ENCODE results near the gene VAMP8. TPM values are rescaled to one million over a fixed set of nuclear protein-coding genes. Genes with fewer than 3 reads are reported as not detected.

The VAMP8 gene
- total and polyA plus RNA-seq, 10 of the 15 experiments (the other 5 are each of a cell fraction or from before 2014, with no cell fraction given): 93.6 to 744 (median 217) TPM

GRCh38 chr2:85575739-85576138, 1.6 kb upstream of the VAMP8 start:
- H3K36me3 ChIP-seq (ENCODE audit: control insufficient read depth in 2 of 2, insufficient read depth in 2 of 2, low read length in 1 of 2): no peaks in the 10 kb centered on the region
- no peak for ATAC-seq
- H3K9me3 ChIP-seq (replicated peaks; ENCODE audit: control insufficient read depth, insufficient read depth, low read length): no peaks in the 10 kb centered on the region
- peaks cover 26% of the 10 kb centered on the region for H3K79me2 ChIP-seq (ENCODE audit: control insufficient read depth, insufficient read depth, low read length)
- ChIA-PET POLR2A (no interaction called here), RAD21 (ENCODE audit: unreplicated experiment) (interaction anchor here (0.7 kb wide), 2 partner anchors 25 to 135 kb away, joined by 3 to 4 read pairs; no protein-coding TSS in a partner anchor), CTCF (interaction anchor here (0.6 to 1.2 kb wide), 5 partner anchors 12 to 555 kb away, joined by 3 to 4 read pairs (median 3); partner anchors contain the start of gene MAT2A), SMC1A (ENCODE audit: uncharacterized antibody, unreplicated experiment) (interaction anchor here (0.6 to 4.4 kb wide), 3 partner anchors 9 to 20 kb away, joined by 3 to 20 read pairs (median 3); partner anchors contain the start of gene RNF181)
- intact Hi-C loops (cut with micrococcal nuclease; ENCODE audit: unreplicated experiment): no loop called here
- no peak overlapping the region for H3K9ac ChIP-seq (ENCODE audit: control insufficient read depth, insufficient read depth, low read length)
- H3K27ac ChIP-seq (ENCODE audit: control insufficient read depth, insufficient read depth): no peak overlapping the region
- FAIRE-seq: no peak
- H3K4me1 ChIP-seq (ENCODE audit: control insufficient read depth, insufficient read depth, low read length): peaks cover 13% of the 10 kb centered on the region
- no peak overlapping the region for H3K4me3 ChIP-seq
- no TSS peak for BruUV-seq (replicated peaks)
- 81% methylated on average over 8 of the region's 8 CpGs for WGBS (ENCODE audit: insufficient coverage, insufficient replicate concordance, low lambda C conversion rate, missing lambda C conversion rate)
- H2AFZ ChIP-seq (ENCODE audit: control insufficient read depth, low read depth, low read length): no peak overlapping the region
- no peaks in the 10 kb centered on the region; a peak in 2 of 4 replicates for H3K27me3 ChIP-seq (replicated peaks in 1 of 2; ENCODE audit: control insufficient read depth in 2 of 2, insufficient read depth in 2 of 2, low read length in 1 of 2)
- DNase-seq (ENCODE audit: low read depth, low spot score): no peak
- H3K4me2 ChIP-seq (ENCODE audit: control insufficient read depth, insufficient read depth): no peak overlapping the region
- TF ChIP-seq NR2C2 (IDR thresholded peaks at IDR 0.05; ENCODE audit: borderline replicate concordance, control insufficient read depth, insufficient read length, low read depth) (no peak), RCOR1 (conservative IDR thresholded peaks at IDR 0.05; ENCODE audit: low read depth, low read length) (no peak), WRNIP1 (IDR thresholded peaks at IDR 0.05; ENCODE audit: borderline replicate concordance, low read depth, low read length) (no peak), USF1 (IDR thresholded peaks at IDR 0.05; ENCODE audit: borderline replicate concordance, extremely low read length, insufficient read depth, low read depth, low read length) (no peak), ZNF24 (IDR thresholded peaks at IDR 0.05) (no peak), NKRF (conservative IDR thresholded peaks at IDR 0.05) (no peak), ZNF274 (IDR thresholded peaks at IDR 0.05; ENCODE audit: insufficient read depth, insufficient read length) (no peak), NR2C1 (IDR thresholded peaks at IDR 0.05) (no peak), ZBED1 (IDR thresholded peaks at IDR 0.05; ENCODE audit: borderline replicate concordance) (no peak), NFXL1 (IDR thresholded peaks at IDR 0.05; ENCODE audit: borderline replicate concordance) (no peak), NFYA (IDR thresholded peaks at IDR 0.05; ENCODE audit: borderline replicate concordance, low read depth, low read length) (no peak), LARP7 (IDR thresholded peaks at IDR 0.05) (no peak), POLR2AphosphoS5 (IDR thresholded peaks at IDR 0.05; ENCODE audit: low read length) (no peak)
- in situ Hi-C loops (cut with MboI): no loop called here
- no peaks in the 10 kb centered on the region for H4K20me1 ChIP-seq (ENCODE audit: control insufficient read depth, insufficient read depth)

All from GM12878 (cell line).